Stimulated activated CD4-positive, alpha-beta T cell treated with anti-CD3 and anti-CD28 coated beads, Interleukin-12 subunit alpha, Interleukin-12 subunit beta, amount 100 ng/mL, for 48 hours (primary cell): ENCODE results near the gene SIRT2.

Experiments
- DNase-seq, 3 donors: peaks; one replicate each; pipeline ENCODE4 v3.0.0-alpha.2; 2020; ENCODE audit warnings: low read depth in 2 of 3, low spot score in 1 of 3

The SIRT2 gene

GRCh38 chr19:38845374-38846024, 53.9 kb downstream of the SIRT2 start:
- DNase-seq = no peak

GRCh38 chr19:38844093-38844686, 55.2 kb downstream of the SIRT2 start:
- DNase-seq = no peak

GRCh38 chr19:38843175-38843758, 56.2 kb downstream of the SIRT2 start:
- no peak for DNase-seq

- peak in 2 of 3 donors; percentile 35 to 43 for DNase-seq
Observed at GRCh38 chr19:38842439-38843174, 56.8 kb downstream of the SIRT2 start.

- DNase-seq = no peak
Observed at GRCh38 chr19:38841787-38842438, 57.5 kb downstream of the SIRT2 start.

- DNase-seq = no peak
Observed at GRCh38 chr19:38841180-38841766, 58.1 kb downstream of the SIRT2 start.

- DNase-seq = no peak
Observed at GRCh38 chr19:38840583-38840968, 58.8 kb downstream of the SIRT2 start.

GRCh38 chr19:38839816-38840582, 59.4 kb downstream of the SIRT2 start:
- no peak for DNase-seq

GRCh38 chr19:38838986-38839761, 60.2 kb downstream of the SIRT2 start:
- DNase-seq = no peak

- DNase-seq = peak; percentile 30 to 61 (median 46)
Observed at GRCh38 chr19:38838208-38838985, 61.0 kb downstream of the SIRT2 start.

GRCh38 chr19:38837656-38838121, 61.7 kb downstream of the SIRT2 start:
- DNase-seq = no peak

GRCh38 chr19:38836983-38837626, 62.3 kb downstream of the SIRT2 start:
- DNase-seq = no peak

- DNase-seq = no peak
Observed at GRCh38 chr19:38836159-38836982, 63.0 kb downstream of the SIRT2 start.

- DNase-seq = no peak
Observed at GRCh38 chr19:38834590-38834989, 64.8 kb downstream of the SIRT2 start.

GRCh38 chr19:38834104-38834490, 65.3 kb downstream of the SIRT2 start:
- DNase-seq = no peak

GRCh38 chr19:38833092-38833425, 66.4 kb downstream of the SIRT2 start:
- no peak for DNase-seq

GRCh38 chr19:38831142-38831605, 68.2 kb downstream of the SIRT2 start:
- DNase-seq = no peak
